Choroid plexus epithelial cell (primary cell): ENCODE measurements around the gene TTLL1.
A peak's percentile ranks its signal among the peaks of the same experiment; 100 is the strongest.

Experiments
- DNase-seq: peaks from one replicate; pipeline ENCODE4 v3.0.0-alpha.2; 2010; ENCODE audit warnings: low read depth
- H3K4me3 ChIP-seq: 2 replicates; pipeline ENCODE4 v1.5.1; 2011; ENCODE audit warnings: low read depth, mild to moderate bottlenecking, control low read depth, low read length, moderate library complexity
- TF ChIP-seq, protein P1 (sequence below): conservative IDR thresholded peaks from 2 replicates; pipeline ENCODE4 v1.5.1; 2011; ENCODE audit warnings: low read depth, mild to moderate bottlenecking, control low read depth, inconsistent platforms, low read length, moderate library complexity

Gene TTLL1

DNA sequence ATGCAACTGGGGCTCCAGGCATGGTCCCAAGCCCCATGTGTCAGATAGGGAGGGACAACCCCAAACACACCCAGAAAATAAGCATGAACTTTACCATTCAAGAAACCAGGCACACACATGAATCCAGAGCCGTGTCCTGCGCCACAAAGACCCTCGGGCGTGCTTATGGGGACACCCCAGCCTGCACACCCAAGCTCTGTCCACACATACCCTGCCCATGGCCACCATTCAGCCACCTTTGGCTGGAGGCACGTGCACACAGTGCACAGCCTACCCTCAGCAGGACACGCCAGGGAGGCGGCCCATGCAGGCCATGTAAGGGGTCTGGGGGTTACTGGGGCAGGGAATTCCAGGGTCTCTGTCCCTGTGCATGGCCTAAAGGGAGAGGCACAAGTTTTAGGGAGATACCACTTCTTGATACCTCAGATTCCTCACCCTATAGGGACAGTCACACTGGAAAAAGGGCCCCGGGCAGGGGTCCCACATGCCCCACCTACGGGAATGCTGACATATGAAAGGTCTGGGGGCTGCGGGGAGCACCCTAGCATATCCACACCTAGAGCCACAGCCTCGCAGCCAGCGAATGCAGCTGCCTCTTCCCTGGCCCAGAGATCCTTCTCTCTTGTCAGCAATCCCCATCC lies 94.8 kb downstream of the TTLL1 start:
- no peak overlapping the region for H3K4me3 ChIP-seq
- TF ChIP-seq, protein P1, sequence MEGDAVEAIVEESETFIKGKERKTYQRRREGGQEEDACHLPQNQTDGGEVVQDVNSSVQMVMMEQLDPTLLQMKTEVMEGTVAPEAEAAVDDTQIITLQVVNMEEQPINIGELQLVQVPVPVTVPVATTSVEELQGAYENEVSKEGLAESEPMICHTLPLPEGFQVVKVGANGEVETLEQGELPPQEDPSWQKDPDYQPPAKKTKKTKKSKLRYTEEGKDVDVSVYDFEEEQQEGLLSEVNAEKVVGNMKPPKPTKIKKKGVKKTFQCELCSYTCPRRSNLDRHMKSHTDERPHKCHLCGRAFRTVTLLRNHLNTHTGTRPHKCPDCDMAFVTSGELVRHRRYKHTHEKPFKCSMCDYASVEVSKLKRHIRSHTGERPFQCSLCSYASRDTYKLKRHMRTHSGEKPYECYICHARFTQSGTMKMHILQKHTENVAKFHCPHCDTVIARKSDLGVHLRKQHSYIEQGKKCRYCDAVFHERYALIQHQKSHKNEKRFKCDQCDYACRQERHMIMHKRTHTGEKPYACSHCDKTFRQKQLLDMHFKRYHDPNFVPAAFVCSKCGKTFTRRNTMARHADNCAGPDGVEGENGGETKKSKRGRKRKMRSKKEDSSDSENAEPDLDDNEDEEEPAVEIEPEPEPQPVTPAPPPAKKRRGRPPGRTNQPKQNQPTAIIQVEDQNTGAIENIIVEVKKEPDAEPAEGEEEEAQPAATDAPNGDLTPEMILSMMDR = no peak
- no peak for DNase-seq

DNA sequence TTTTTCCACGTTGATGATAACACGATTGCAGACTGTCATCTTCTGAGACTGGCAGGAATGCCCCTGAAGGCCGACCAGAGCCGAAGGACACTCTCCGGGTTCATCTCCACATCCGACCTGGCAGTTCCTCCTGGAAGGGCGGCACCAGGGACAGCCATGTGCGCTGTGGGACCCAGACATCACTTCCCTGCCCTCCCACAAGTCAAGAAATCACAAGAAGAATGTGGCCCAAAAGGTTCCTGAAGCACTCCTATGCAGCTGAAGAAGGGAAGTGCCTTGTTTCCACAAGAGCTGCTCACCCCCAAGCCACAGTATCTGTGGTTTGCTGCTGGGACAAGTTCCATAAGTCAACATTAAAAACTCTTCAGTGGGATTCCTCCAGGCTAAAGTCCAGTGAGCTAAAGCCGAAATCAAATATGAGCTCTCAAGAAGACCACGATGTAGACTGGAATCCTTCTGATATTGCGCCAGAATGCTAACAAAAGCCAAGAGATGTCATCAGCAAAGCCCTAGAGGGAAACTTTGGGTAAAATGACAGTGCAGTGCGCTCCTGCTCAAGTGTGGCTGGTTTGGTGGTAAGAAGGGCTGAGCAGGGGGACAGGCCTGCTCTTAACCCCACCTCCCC lies 95.4 kb downstream of the TTLL1 start:
- TF ChIP-seq, protein P1 = no peak
- H3K4me3 ChIP-seq = no peak overlapping the region
- DNase-seq = peak; percentile 51

DNA sequence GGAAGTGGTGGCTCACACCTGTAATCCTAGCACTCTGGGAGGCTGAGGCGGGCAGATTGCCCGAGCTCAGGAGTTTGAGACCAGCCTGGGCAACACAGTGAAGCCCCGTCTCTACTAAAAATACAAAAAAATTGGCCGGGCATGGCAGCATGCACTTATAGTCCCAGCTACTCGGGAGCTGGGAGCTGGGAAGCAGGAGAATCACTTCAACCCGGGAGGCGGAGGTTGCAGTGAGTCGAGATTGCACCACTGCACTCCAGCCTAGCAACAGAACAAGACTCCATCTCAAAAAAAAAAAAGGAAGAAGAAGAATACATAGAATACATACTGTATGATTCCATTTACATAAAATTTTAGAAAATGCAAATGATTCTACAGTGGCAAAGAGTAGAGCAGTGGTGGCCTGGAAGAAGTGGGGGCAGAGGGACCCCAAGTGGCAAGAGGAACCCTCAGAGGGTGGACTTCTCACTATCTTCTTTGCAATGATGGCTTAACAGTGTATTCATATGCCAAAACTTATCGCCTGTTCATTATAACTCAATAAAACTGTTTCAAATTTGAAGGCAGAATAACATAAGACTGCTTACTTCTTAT lies 96.2 kb downstream of the TTLL1 start:
- TF ChIP-seq, protein P1 = no peak
- no peak for DNase-seq
- H3K4me3 ChIP-seq = no peak overlapping the region

DNA sequence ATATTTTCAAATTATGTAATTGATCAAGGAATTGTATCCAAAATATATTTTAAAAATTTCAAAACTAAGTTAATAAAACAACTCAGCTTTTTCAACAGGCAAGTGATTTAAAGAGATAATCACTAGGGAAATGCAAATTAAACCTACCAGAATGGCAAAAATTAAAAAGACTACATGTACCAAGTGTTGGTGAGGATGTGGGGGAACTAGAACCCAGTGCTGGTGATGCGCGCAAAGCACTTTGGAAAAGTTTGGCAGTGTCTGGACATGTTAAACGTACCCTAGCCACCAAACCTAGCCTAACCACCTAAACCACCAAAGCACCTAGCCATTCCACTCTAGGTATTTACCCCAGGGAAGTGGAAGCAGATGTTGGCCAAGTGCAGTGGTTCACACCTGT lies 97.1 kb downstream of the TTLL1 start:
- TF ChIP-seq, protein P1 = no peak
- no peak overlapping the region for H3K4me3 ChIP-seq
- no peak for DNase-seq

DNA sequence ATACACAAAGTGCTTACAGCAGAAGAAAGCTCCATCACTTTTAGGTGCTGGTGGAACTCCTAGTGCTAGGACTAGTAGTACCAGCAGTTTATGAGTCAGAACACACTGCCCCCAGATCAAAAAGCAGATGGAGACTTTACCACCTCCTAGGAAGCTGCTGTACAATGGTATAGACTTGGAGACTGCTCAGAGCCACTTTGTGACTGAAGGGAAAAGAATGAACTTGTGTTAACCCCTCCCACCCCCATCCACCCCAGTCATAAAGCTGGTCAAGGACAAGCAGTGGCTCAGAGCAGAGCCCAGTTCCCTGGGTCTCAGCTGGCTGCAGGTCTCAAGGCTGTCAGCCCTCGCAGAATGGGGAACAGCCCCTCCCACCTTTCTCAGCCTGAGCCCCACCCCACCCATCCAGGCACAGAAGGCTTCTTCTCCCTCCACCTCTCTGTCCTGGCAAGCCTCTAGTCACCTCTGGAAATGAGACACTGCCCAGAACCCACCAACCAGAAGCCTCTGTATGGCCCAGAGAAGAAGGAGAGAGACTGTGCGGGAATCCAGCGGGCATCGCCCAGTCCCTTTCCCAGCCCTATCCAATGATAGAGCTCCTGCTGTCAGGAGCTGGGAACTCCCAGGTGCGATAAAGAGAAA lies 98.1 kb downstream of the TTLL1 start:
- H3K4me3 ChIP-seq = no peak overlapping the region
- TF ChIP-seq, protein P1 = no peak
- DNase-seq = peak; percentile 84

DNA sequence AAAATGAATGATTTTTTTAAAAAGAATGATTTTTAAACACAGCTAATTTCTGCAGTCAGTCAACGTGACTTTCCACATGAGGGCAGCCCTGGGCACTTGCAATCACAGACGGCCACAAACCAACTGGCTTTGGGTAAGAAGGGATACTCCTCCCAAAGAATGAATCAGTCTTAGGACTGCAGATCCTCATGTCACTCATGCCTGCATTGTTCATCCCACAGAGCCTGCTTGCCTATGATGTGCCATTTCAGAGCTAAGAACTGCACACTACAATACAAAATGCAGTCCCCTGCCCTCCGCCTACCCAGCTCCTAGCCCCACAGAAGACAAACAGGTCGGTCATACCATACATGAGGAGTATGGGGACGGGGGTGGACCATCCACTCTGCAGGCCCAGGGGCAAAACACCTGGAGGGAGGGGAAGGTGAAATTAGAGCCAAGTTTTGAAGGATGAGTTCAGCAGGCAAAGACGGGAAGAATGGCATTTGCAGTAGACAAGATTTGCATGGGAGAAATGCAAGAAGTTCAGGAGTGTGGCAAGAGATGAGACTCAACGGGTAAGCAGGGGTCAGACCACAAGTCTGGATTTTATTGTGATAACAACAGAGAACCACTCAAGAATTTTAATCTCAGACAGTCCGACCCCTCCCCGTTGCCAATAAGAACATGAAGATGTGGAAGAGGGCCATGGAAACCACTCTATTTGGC lies 98.9 kb downstream of the TTLL1 start:
- peak; percentile 87 for DNase-seq
- no peak overlapping the region for H3K4me3 ChIP-seq
- TF ChIP-seq, protein P1 = peak; percentile 56
